B cell (primary cell): ENCODE data around the gene ANKRD9. TPM values are rescaled to one million over a fixed set of nuclear protein-coding genes. Genes with fewer than 3 reads are reported as not detected.

Experiments
- ATAC-seq: fragments of 200-7000 bp; cut with Tn5 transposase; one replicate; pipeline ENCODE4 v1.10.0; 2021; ENCODE audit warnings: low read depth, mild to moderate bottlenecking, moderate number of reproducible peaks, moderate library complexity
- CTCF ChIA-PET: fragments of 350-600 bp; sonication (Branson Sonifier 250); formaldehyde crosslinking; loops from one replicate; lab custom pipeline; 2021; ENCODE audit warnings: antibody characterized with exemption, inconsistent platforms; lab: Charles Lee
- POLR2A ChIA-PET: fragments of 350-600 bp; sonication (Branson Sonifier 250); formaldehyde crosslinking; loops from one replicate; lab custom pipeline; 2021; ENCODE audit warnings: antibody characterized with exemption; lab: Charles Lee
- DNase-seq: peaks from one replicate; pipeline ENCODE4 v3.0.0; 2013
- H2AFZ ChIP-seq: 2 replicates; pipeline ENCODE4 v1.6.1; 2012; ENCODE audit warnings: mild to moderate bottlenecking, low read depth, low read length; ENCODE audit not compliant: insufficient read depth, poor library complexity, severe bottlenecking
- H3K27ac ChIP-seq, 2 donors: 1 replicate in 1 of 2; 2 replicates in 1 of 2; pipeline ENCODE4 v1.5.1; 2012 to 2013; ENCODE audit warnings: low read length in 2 of 2, mild to moderate bottlenecking in 2 of 2, moderate library complexity in 1 of 2
- H3K27me3 ChIP-seq, 4 experiments: fragments of 200-600 bp in 1 of 4; sonication (generic) in 1 of 4; replicated peaks in 1 of 4; 1 replicate in 2 of 4; 2 replicates in 2 of 4; pipeline versions ENCODE4 v1.6.1 to v1.7.0; 2013 to 2016; ENCODE audit warnings: low read length in 3 of 4, mild to moderate bottlenecking in 2 of 4, mixed read lengths in 1 of 4, moderate library complexity in 1 of 4; ENCODE audit not compliant: insufficient read depth in 4 of 4, control insufficient read depth in 3 of 4; ENCODE audit errors: control extremely low read depth in 1 of 4
- H3K36me3 ChIP-seq, 2 experiments: replicated peaks in 1 of 2; 1 replicate in 1 of 2; 2 replicates in 1 of 2; pipeline versions ENCODE4 v1.6.1 to v1.7.1; 2013; ENCODE audit warnings: low read length in 1 of 2; ENCODE audit not compliant: insufficient read depth in 2 of 2, control insufficient read depth in 1 of 2; ENCODE audit errors: control extremely low read depth in 1 of 2, extremely low read depth in 1 of 2
- H3K4me1 ChIP-seq, 2 donors: fragments of 200-600 bp in 1 of 2; sonication (generic) in 1 of 2; 1 replicate in 1 of 2; 2 replicates in 1 of 2; pipeline versions ENCODE4 v1.5.1 to v1.6.1; 2013 to 2017; ENCODE audit warnings: low read length in 2 of 2; ENCODE audit not compliant: control insufficient read depth in 2 of 2, insufficient read depth in 2 of 2
- H3K4me2 ChIP-seq: replicated peaks from 2 replicates; pipeline ENCODE3; 2012; ENCODE audit warnings: mild to moderate bottlenecking, low read depth, low read length; ENCODE audit not compliant: poor library complexity, severe bottlenecking
- H3K4me3 ChIP-seq, 5 experiments: fragments of 200-600 bp in 1 of 5; sonication (generic) in 1 of 5; 1 replicate in 3 of 5; 2 replicates in 2 of 5; pipeline versions ENCODE4 v1.5.1 to v1.7.0; 2011 to 2016; ENCODE audit warnings: low read length in 4 of 5, mild to moderate bottlenecking in 4 of 5, low read depth in 2 of 5, control low read depth in 1 of 5, moderate library complexity in 1 of 5; ENCODE audit not compliant: insufficient read depth in 1 of 5; ENCODE audit errors: control extremely low read depth in 1 of 5, extremely low read depth in 1 of 5
- H3K79me2 ChIP-seq: fragments of 200-600 bp; sonication (generic); one replicate; pipeline ENCODE4 v1.6.0; 2016; ENCODE audit warnings: low read length; ENCODE audit not compliant: control insufficient read depth, insufficient read depth
- H3K9ac ChIP-seq: fragments of 200-600 bp; sonication (generic); 2 replicates; pipeline ENCODE4 v1.6.1; 2017; ENCODE audit warnings: mild to moderate bottlenecking, low read length, moderate library complexity
- H3K9me3 ChIP-seq, 3 donors: one replicate each; pipeline versions ENCODE4 v1.6.1 to v1.7.1; 2013; ENCODE audit warnings: low read length in 2 of 3; ENCODE audit not compliant: control insufficient read depth in 2 of 3, insufficient read depth in 1 of 3; ENCODE audit errors: control extremely low read depth in 1 of 3
- H4K20me1 ChIP-seq: 2 replicates; pipeline ENCODE4 v1.6.0; 2012; ENCODE audit warnings: mild to moderate bottlenecking, low read length; ENCODE audit not compliant: insufficient read depth, control insufficient read depth, poor library complexity, severe bottlenecking
- H3K27ac Mint-ChIP-seq: one replicate; pipeline ENCODE4 v1.8.0; 2021; ENCODE audit warnings: mixed read lengths
- H3K27me3 Mint-ChIP-seq: one replicate; pipeline ENCODE4 v1.8.0; 2021; ENCODE audit warnings: mixed read lengths
- H3K4me1 Mint-ChIP-seq: one replicate; pipeline ENCODE4 v1.8.0; 2021; ENCODE audit warnings: mixed read lengths
- H3K4me3 Mint-ChIP-seq: one replicate; pipeline ENCODE4 v1.8.0; 2021; ENCODE audit warnings: mixed read lengths
- H3K9me3 Mint-ChIP-seq: one replicate; pipeline ENCODE4 v1.8.0; 2022; ENCODE audit warnings: mixed read lengths; ENCODE audit not compliant: insufficient read depth
- CTCF ChIP-seq: fragments of 200-600 bp; IDR thresholded peaks from one replicate; pipeline ENCODE4 v1.8.0; 2022; ENCODE audit warnings: antibody characterized with exemption, mild to moderate bottlenecking
- EZH2 ChIP-seq: IDR thresholded peaks from 2 replicates; pipeline ENCODE4 v1.6.1; 2012; ENCODE audit warnings: borderline replicate concordance, low read depth, mild to moderate bottlenecking, moderate library complexity, low read length; ENCODE audit not compliant: insufficient read depth, poor library complexity, severe bottlenecking
- WGBS: methylation state at CpG from one replicate; pipeline ENCODE4 v1.1.5; 2013; ENCODE audit warnings: missing lambda C conversion rate; ENCODE audit not compliant: insufficient coverage; 5-methylcytosine and 5-hydroxymethylcytosine counted together
- intact Hi-C: fragments of 100-400 bp; cut with micrococcal nuclease; formaldehyde crosslinking; loops from one replicate; pipeline ENCODE4 v1.10.0; 2022
- polyA plus RNA-seq: library from polyadenylated mRNA; depleted of rRNA; stranded (reverse); fragments of >200 nt; gene quantifications from 2 replicates; pipeline ENCODE4 v1.2.3, GENCODE V29; 2012
- total RNA-seq, 2 donors: library from RNA; stranded (reverse); fragments of 120-200 nt in 1 of 2; gene quantifications; 1 replicate in 1 of 2; 2 replicates in 1 of 2; pipeline versions ENCODE4 v1.2.3 to v1.2.4, GENCODE V29; 2013 to 2022

Gene ANKRD9
- total and polyA plus RNA-seq, 2 donors (not counting 1 experiment from before 2014, with no cell fraction given): 1.4 to 1.5 TPM

DNA sequence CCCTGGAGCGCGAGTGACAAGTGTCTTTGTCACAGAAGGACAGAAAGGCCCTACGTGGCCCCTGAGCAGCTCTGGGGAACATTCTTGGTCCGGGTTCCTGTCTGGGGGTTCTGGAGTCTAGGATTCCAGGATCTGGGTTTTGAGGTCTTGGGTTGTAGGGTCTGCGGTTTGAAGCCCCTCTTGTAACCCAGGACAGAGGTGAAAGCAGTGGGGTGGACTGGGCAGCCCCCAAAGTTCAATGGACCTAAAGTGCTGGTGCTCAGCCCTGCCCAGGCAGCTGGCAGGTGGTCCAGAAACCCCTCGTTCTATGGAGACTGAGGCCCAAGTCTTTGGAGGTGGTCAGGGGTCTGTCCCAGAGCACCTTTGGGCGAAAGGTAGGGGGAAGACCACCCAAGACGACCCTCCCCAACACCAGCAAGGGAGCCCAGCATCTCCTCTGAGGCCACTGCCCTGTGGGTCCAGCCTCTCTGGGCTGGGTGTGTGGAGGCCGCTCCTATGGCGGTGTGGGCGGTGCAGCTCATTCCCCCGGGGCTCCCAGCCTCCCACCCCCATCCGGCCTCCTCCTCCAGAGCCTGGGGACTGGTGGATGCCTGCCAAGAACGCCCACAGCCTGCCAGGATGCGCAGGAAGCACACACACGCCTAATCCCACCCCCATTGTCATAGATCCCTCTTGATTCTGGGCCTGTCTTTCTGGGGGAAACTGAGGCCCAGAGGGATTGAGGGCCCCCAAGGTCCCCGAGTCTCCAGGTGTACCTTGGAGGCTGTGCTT, 30.2 kb upstream of the ANKRD9 start:
- Histone ChIP-seq H3K9me3 (peaks cover 0 to 5% (median 0%) of the 10 kb centered on the region in 3 donors), H3K79me2 (no peaks in the 10 kb centered on the region), H3K9ac (no peak overlapping the region), H3K27me3 (peaks cover 0 to 10% (median 7%) of the 10 kb centered on the region in 4 experiments), H3K36me3 (no peaks in the 10 kb centered on the region), H3K4me3 (no peak overlapping the region), H3K4me2 (no peak overlapping the region), H3K4me1 (peaks cover 7 to 16% of the 10 kb centered on the region in 2 donors), H2AFZ (no peak overlapping the region), H3K27ac (no peak overlapping the region), H4K20me1 (no peaks in the 10 kb centered on the region)
- WGBS: 52% methylated on average over 14 of the region's 17 CpGs
- no peak for ATAC-seq
- POLR2A ChIA-PET: no interaction called here
- CTCF ChIA-PET: interaction anchor here (1.7 kb wide), 1 partner anchor 15 kb away, joined by 5 read pairs; no protein-coding TSS in a partner anchor
- no peak overlapping the region for H3K4me3 Mint-ChIP-seq
- H3K27ac Mint-ChIP-seq: no peak overlapping the region
- H3K9me3 Mint-ChIP-seq: no peaks in the 10 kb centered on the region
- TF ChIP-seq CTCF (no peak), EZH2 (no peak)
- no peaks in the 10 kb centered on the region for H3K4me1 Mint-ChIP-seq
- peaks cover 12% of the 10 kb centered on the region for H3K27me3 Mint-ChIP-seq
- intact Hi-C loops: no loop called here
- DNase-seq: no peak
